A673 (cell line): ENCODE data around the gene ARHGAP30. TPM values are rescaled to one million over a fixed set of nuclear protein-coding genes. Genes with fewer than 3 reads are reported as not detected.

ENCODE experiments used
- BruUV-seq: library from RNA; stranded (reverse); fragments of 400-500 nt; replicated peaks from 2 replicates; lab custom pipeline; 2021; lab: Mats Ljungman, UMichigan
- CTCF ChIA-PET: fragments of 300-600 bp; sonication (Branson Sonifier 250); formaldehyde crosslinking; loops from one replicate; lab custom pipeline; 2022; ENCODE audit warnings: antibody characterized with exemption; lab: Charles Lee
- POLR2A ChIA-PET: fragments of 300-600 bp; sonication (Branson Sonifier 250); formaldehyde crosslinking; loops from one replicate; lab custom pipeline; 2022; ENCODE audit warnings: antibody characterized with exemption; ENCODE audit not compliant: low non-redundant PET; lab: Charles Lee
- DNase-seq: peaks from one replicate; pipeline ENCODE4 v3.0.0-alpha.2; 2015; ENCODE audit warnings: low spot score
- H3K27ac ChIP-seq: fragments of 200-600 bp; sonication (generic); 2 replicates; pipeline ENCODE4 v1.5.1; 2016; ENCODE audit warnings: mixed run types, low read depth, mild to moderate bottlenecking, mixed read lengths, antibody characterized with exemption, low read length; ENCODE audit not compliant: poor library complexity, severe bottlenecking
- H3K27me3 ChIP-seq: fragments of 200-600 bp; sonication (generic); replicated peaks from 2 replicates; pipeline ENCODE4 v1.6.1; 2017; ENCODE audit warnings: mixed run types, low read depth, mild to moderate bottlenecking, mixed read lengths, antibody characterized with exemption, low read length; ENCODE audit not compliant: insufficient read depth, poor library complexity
- H3K36me3 ChIP-seq: fragments of 200-600 bp; sonication (generic); 2 replicates; pipeline ENCODE4 v1.6.1; 2016; ENCODE audit warnings: mixed run types, mild to moderate bottlenecking, mixed read lengths, antibody characterized with exemption, low read length; ENCODE audit not compliant: insufficient read depth, poor library complexity, severe bottlenecking
- H3K4me1 ChIP-seq: fragments of 200-600 bp; sonication (generic); 2 replicates; pipeline ENCODE4 v1.6.1; 2017; ENCODE audit warnings: mixed run types, mild to moderate bottlenecking, mixed read lengths, antibody characterized with exemption, low read length; ENCODE audit not compliant: insufficient read depth, poor library complexity, severe bottlenecking
- H3K4me3 ChIP-seq: fragments of 200-600 bp; sonication (generic); 2 replicates; pipeline ENCODE4 v1.5.1; 2016; ENCODE audit warnings: low read depth, mixed run types, mild to moderate bottlenecking, mixed read lengths, low read length; ENCODE audit not compliant: poor library complexity, severe bottlenecking
- H3K9me3 ChIP-seq: fragments of 200-600 bp; sonication (generic); 2 replicates; pipeline ENCODE4 v1.6.1; 2016; ENCODE audit warnings: mixed run types, low read depth, mild to moderate bottlenecking, mixed read lengths, antibody characterized with exemption, low read length; ENCODE audit not compliant: poor library complexity, severe bottlenecking
- CTCF ChIP-seq: fragments of 300-800, 200-600 bp; sonication (generic); conservative IDR thresholded peaks from 2 replicates; pipeline ENCODE4 v1.5.1; 2017; ENCODE audit warnings: low read depth, mild to moderate bottlenecking, antibody characterized with exemption, low read length, moderate library complexity, mixed read lengths
- EZH2 ChIP-seq: fragments of 200-600 bp; sonication (generic); IDR thresholded peaks from 2 replicates; pipeline ENCODE4 v1.6.1; 2017; ENCODE audit warnings: borderline replicate concordance, low read depth, mild to moderate bottlenecking, mixed read lengths, antibody characterized with exemption, low read length; ENCODE audit not compliant: poor library complexity, severe bottlenecking
- intact Hi-C: fragments of 100-400 bp; cut with micrococcal nuclease; formaldehyde crosslinking; loops from one replicate; pipeline ENCODE4 v1.10.0; 2022; ENCODE audit not compliant: unreplicated experiment
- total RNA-seq: library from RNA; stranded (reverse); gene quantifications from 2 replicates; pipeline ENCODE4 v1.2.3, GENCODE V29; 2021

Gene ARHGAP30
- total RNA-seq, 1 experiment from 2014 or later = not detected

GRCh38 chr1:161115132-161115711, 45.5 kb upstream of the ARHGAP30 start:
- ChIA-PET POLR2A (no interaction called here), CTCF (no interaction called here)
- Histone ChIP-seq H3K9me3 (no peaks in the 10 kb centered on the region), H3K27ac (no peak overlapping the region), H3K4me1 (peaks cover 12% of the 10 kb centered on the region), H3K36me3 (peaks cover 6% of the 10 kb centered on the region), H3K27me3 (no peaks in the 10 kb centered on the region), H3K4me3 (no peak overlapping the region)
- TF ChIP-seq EZH2 = no peak
- TF ChIP-seq CTCF = no peak
- BruUV-seq = no TSS peak
- no peak for DNase-seq
- intact Hi-C loops = no loop called here

- peaks cover 12% of the 10 kb centered on the region for H3K4me1 ChIP-seq
- no peak overlapping the region for H3K27ac ChIP-seq
- no peaks in the 10 kb centered on the region for H3K9me3 ChIP-seq
- CTCF ChIA-PET = no interaction called here
- intact Hi-C loops = no loop called here
- POLR2A ChIA-PET = no interaction called here
- no peak for TF ChIP-seq CTCF
- TF ChIP-seq EZH2 = no peak
- no peaks in the 10 kb centered on the region for H3K36me3 ChIP-seq
- H3K4me3 ChIP-seq = no peak overlapping the region
- no TSS peak for BruUV-seq
- no peaks in the 10 kb centered on the region for H3K27me3 ChIP-seq
- no peak for DNase-seq
These were observed 44.9 kb upstream of the ARHGAP30 start for GRCh38 chr1:161114556-161114955.

- Histone ChIP-seq H3K9me3 (no peaks in the 10 kb centered on the region), H3K4me3 (no peak overlapping the region), H3K36me3 (no peaks in the 10 kb centered on the region), H3K27ac (no peak overlapping the region), H3K27me3 (no peaks in the 10 kb centered on the region), H3K4me1 (peaks cover 6% of the 10 kb centered on the region)
- DNase-seq = no peak
- TF ChIP-seq EZH2 = no peak
- no peak for TF ChIP-seq CTCF
- ChIA-PET CTCF (no interaction called here), POLR2A (no interaction called here)
- BruUV-seq = no TSS peak
- intact Hi-C loops = no loop called here
These were observed 44.2 kb upstream of the ARHGAP30 start for GRCh38 chr1:161113915-161114314.
